C4-2B (cell line): Measurements from ENCODE around the gene UTS2B.
"Not testable (repeated sequence)": the region's sequence is repeated elsewhere in the genome, so short reads cannot be mapped to it uniquely, and the experiment has no call there.

Experiments used
- H3K27ac ChIP-seq: fragments of 450-650 bp; 2 replicates; pipeline ENCODE4 v1.5.1; 2017
- CTCF ChIP-seq: fragments of 450-650 bp; conservative IDR thresholded peaks from 2 replicates; pipeline ENCODE4 v1.5.1; 2017; ENCODE audit warnings: mild to moderate bottlenecking
- ZFX ChIP-seq: fragments of 450-650 bp; IDR thresholded peaks from 2 replicates; pipeline ENCODE4 v1.6.1; 2017

Gene UTS2B

GRCh38 chr3:191280882-191281281 lies 49.4 kb downstream of the UTS2B start:
- TF ChIP-seq CTCF (no peak), ZFX (no peak)
- H3K27ac ChIP-seq: no peak overlapping the region

GRCh38 chr3:191280111-191280510 lies 50.2 kb downstream of the UTS2B start:
- H3K27ac ChIP-seq: no peak overlapping the region
- no peak for TF ChIP-seq ZFX
- no peak for TF ChIP-seq CTCF

- no peak overlapping the region for H3K27ac ChIP-seq
- TF ChIP-seq ZFX: no peak
- no peak for TF ChIP-seq CTCF
These were observed 54.6 kb downstream of the UTS2B start for GRCh38 chr3:191275751-191276150.

- not testable (repeated sequence) for H3K27ac ChIP-seq
These were observed 55.1 kb downstream of the UTS2B start for GRCh38 chr3:191275244-191275643.

GRCh38 chr3:191269289-191270085 lies 60.8 kb downstream of the UTS2B start:
- no peak overlapping the region for H3K27ac ChIP-seq
- TF ChIP-seq CTCF (no peak), ZFX (no peak)

GRCh38 chr3:191268737-191269136 lies 61.6 kb downstream of the UTS2B start:
- no peak overlapping the region for H3K27ac ChIP-seq
- TF ChIP-seq ZFX (no peak), CTCF (no peak)

- no peak overlapping the region for H3K27ac ChIP-seq
- TF ChIP-seq ZFX: no peak
- TF ChIP-seq CTCF: no peak
These were observed 66.5 kb downstream of the UTS2B start for GRCh38 chr3:191263850-191264249.

GRCh38 chr3:191263365-191263764 lies 67.0 kb downstream of the UTS2B start:
- no peak for TF ChIP-seq CTCF
- TF ChIP-seq ZFX: no peak
- H3K27ac ChIP-seq: no peak overlapping the region
